ENCODE results near the gene NUF2. TPM values are rescaled to one million over a fixed set of nuclear protein-coding genes. Genes with fewer than 3 reads are reported as not detected.

The NUF2 gene
- total and polyA plus RNA-seq, 2 donors (not counting 1 experiment from before 2014, with no cell fraction given) = 0.94 to 1.3 TPM

- H3K9me3 Mint-ChIP-seq (ENCODE audit: insufficient read depth) = no peaks in the 10 kb centered on the region
- no peak overlapping the region for H3K4me3 Mint-ChIP-seq
- intact Hi-C loops (cut with micrococcal nuclease) = no loop called here
- Histone ChIP-seq H3K27ac (ENCODE audit: low read length in 2 of 2) (no peak overlapping the region), H3K9me3 (ENCODE audit: control extremely low read depth in 1 of 3, control insufficient read depth in 2 of 3, insufficient read depth in 1 of 3, low read length in 2 of 3) (no peaks in the 10 kb centered on the region), H3K4me3 (ENCODE audit: control extremely low read depth in 1 of 5, extremely low read depth in 1 of 5, insufficient read depth in 1 of 5, low read depth in 2 of 5, low read length in 4 of 5) (no peak overlapping the region), H3K36me3 (replicated peaks in 1 of 2; ENCODE audit: control extremely low read depth in 1 of 2, control insufficient read depth in 1 of 2, extremely low read depth in 1 of 2, insufficient read depth in 2 of 2, low read length in 1 of 2) (no peaks in the 10 kb centered on the region), H4K20me1 (ENCODE audit: control insufficient read depth, insufficient read depth, low read length, poor library complexity, severe bottlenecking) (no peaks in the 10 kb centered on the region), H3K4me1 (ENCODE audit: control insufficient read depth in 2 of 2, insufficient read depth in 2 of 2, low read length in 2 of 2) (no peaks in the 10 kb centered on the region), H3K9ac (ENCODE audit: low read length) (no peak overlapping the region), H3K79me2 (ENCODE audit: control insufficient read depth, insufficient read depth, low read length) (no peaks in the 10 kb centered on the region), H2AFZ (ENCODE audit: insufficient read depth, low read depth, low read length, poor library complexity, severe bottlenecking) (no peak overlapping the region), H3K27me3 (replicated peaks in 1 of 4; ENCODE audit: control extremely low read depth in 1 of 4, control insufficient read depth in 3 of 4, insufficient read depth in 4 of 4, low read length in 3 of 4) (no peaks in the 10 kb centered on the region), H3K4me2 (replicated peaks; ENCODE audit: low read depth, low read length, poor library complexity, severe bottlenecking) (no peak overlapping the region)
- CTCF ChIA-PET = no interaction called here
- no peak for TF ChIP-seq EZH2 (IDR thresholded peaks at IDR 0.05; ENCODE audit: borderline replicate concordance, insufficient read depth, low read depth, low read length, poor library complexity, severe bottlenecking)
- TF ChIP-seq, protein P1, sequence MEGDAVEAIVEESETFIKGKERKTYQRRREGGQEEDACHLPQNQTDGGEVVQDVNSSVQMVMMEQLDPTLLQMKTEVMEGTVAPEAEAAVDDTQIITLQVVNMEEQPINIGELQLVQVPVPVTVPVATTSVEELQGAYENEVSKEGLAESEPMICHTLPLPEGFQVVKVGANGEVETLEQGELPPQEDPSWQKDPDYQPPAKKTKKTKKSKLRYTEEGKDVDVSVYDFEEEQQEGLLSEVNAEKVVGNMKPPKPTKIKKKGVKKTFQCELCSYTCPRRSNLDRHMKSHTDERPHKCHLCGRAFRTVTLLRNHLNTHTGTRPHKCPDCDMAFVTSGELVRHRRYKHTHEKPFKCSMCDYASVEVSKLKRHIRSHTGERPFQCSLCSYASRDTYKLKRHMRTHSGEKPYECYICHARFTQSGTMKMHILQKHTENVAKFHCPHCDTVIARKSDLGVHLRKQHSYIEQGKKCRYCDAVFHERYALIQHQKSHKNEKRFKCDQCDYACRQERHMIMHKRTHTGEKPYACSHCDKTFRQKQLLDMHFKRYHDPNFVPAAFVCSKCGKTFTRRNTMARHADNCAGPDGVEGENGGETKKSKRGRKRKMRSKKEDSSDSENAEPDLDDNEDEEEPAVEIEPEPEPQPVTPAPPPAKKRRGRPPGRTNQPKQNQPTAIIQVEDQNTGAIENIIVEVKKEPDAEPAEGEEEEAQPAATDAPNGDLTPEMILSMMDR (IDR thresholded peaks at IDR 0.05) = no peak
- POLR2A ChIA-PET = no interaction called here
- no peak for DNase-seq
- peaks cover 19% of the 10 kb centered on the region for H3K27me3 Mint-ChIP-seq
- no peak for ATAC-seq (ENCODE audit: low read depth)
- H3K4me1 Mint-ChIP-seq = no peaks in the 10 kb centered on the region
- no peak overlapping the region for H3K27ac Mint-ChIP-seq
- 80% methylated on average over 8 of the region's 9 CpGs for WGBS (ENCODE audit: insufficient coverage)
These were observed 78.3 kb downstream of the NUF2 start for GRCh38 chr1:163399976-163400601.

GRCh38 chr1:163401211-163401610, 79.5 kb downstream of the NUF2 start:
- TF ChIP-seq, protein P1 (IDR thresholded peaks at IDR 0.05) = no peak
- TF ChIP-seq EZH2 (IDR thresholded peaks at IDR 0.05; ENCODE audit: borderline replicate concordance, insufficient read depth, low read depth, low read length, poor library complexity, severe bottlenecking) = no peak
- POLR2A ChIA-PET = no interaction called here
- H3K79me2 ChIP-seq (ENCODE audit: control insufficient read depth, insufficient read depth, low read length) = no peaks in the 10 kb centered on the region
- CTCF ChIA-PET = no interaction called here
- no peak overlapping the region for H3K27ac ChIP-seq (ENCODE audit: low read length in 2 of 2)
- no peak overlapping the region for H3K4me2 ChIP-seq (replicated peaks; ENCODE audit: low read depth, low read length, poor library complexity, severe bottlenecking)
- H3K27me3 Mint-ChIP-seq = peaks cover 17% of the 10 kb centered on the region
- H3K27me3 ChIP-seq (replicated peaks in 1 of 4; ENCODE audit: control extremely low read depth in 1 of 4, control insufficient read depth in 3 of 4, insufficient read depth in 4 of 4, low read length in 3 of 4) = no peaks in the 10 kb centered on the region
- no peaks in the 10 kb centered on the region for H3K9me3 ChIP-seq (ENCODE audit: control extremely low read depth in 1 of 3, control insufficient read depth in 2 of 3, insufficient read depth in 1 of 3, low read length in 2 of 3)
- H4K20me1 ChIP-seq (ENCODE audit: control insufficient read depth, insufficient read depth, low read length, poor library complexity, severe bottlenecking) = no peaks in the 10 kb centered on the region
- H3K27ac Mint-ChIP-seq = no peak overlapping the region
- H2AFZ ChIP-seq (ENCODE audit: insufficient read depth, low read depth, low read length, poor library complexity, severe bottlenecking) = no peak overlapping the region
- H3K9ac ChIP-seq (ENCODE audit: low read length) = no peak overlapping the region
- H3K4me3 ChIP-seq (ENCODE audit: control extremely low read depth in 1 of 5, extremely low read depth in 1 of 5, insufficient read depth in 1 of 5, low read depth in 2 of 5, low read length in 4 of 5) = no peak overlapping the region
- 93% methylated on average over 2 of the region's 3 CpGs for WGBS (ENCODE audit: insufficient coverage)
- no peaks in the 10 kb centered on the region for H3K4me1 Mint-ChIP-seq
- H3K36me3 ChIP-seq (replicated peaks in 1 of 2; ENCODE audit: control extremely low read depth in 1 of 2, control insufficient read depth in 1 of 2, extremely low read depth in 1 of 2, insufficient read depth in 2 of 2, low read length in 1 of 2) = no peaks in the 10 kb centered on the region
- no peak overlapping the region for H3K4me3 Mint-ChIP-seq
- H3K9me3 Mint-ChIP-seq (ENCODE audit: insufficient read depth) = no peaks in the 10 kb centered on the region
- no peak for DNase-seq
- intact Hi-C loops (cut with micrococcal nuclease) = no loop called here
- H3K4me1 ChIP-seq (ENCODE audit: control insufficient read depth in 2 of 2, insufficient read depth in 2 of 2, low read length in 2 of 2) = no peaks in the 10 kb centered on the region
- ATAC-seq (ENCODE audit: low read depth) = no peak

Other genes with a start within 250 kb of the NUF2 start
- 0.64 and 1.8 TPM in 2 replicates for gene RGS5, start 119.0 kb upstream of the NUF2 start, total RNA-seq
- gene RGS5, start 119.0 kb upstream of the NUF2 start, polyA plus RNA-seq = 0.69 and 1.2 TPM in 2 replicates